A549 (cell line): Measurements from ENCODE around the gene RABGAP1L. TPM values are rescaled to one million over a fixed set of nuclear protein-coding genes. Genes with fewer than 3 reads are reported as not detected.

Experiments used
- ATAC-seq, 2 experiments: fragments of 200-7000 bp in 1 of 2; fragments of >200 bp in 1 of 2; cut with Nextera tagmentation in 1 of 2; cut with Tn5 transposase in 1 of 2; 3 replicates each; pipeline versions ENCODE4 v1.8.0 to v1.9.1; 2018 to 2020; ENCODE audit warnings: mild to moderate bottlenecking in 1 of 2, moderate library complexity in 1 of 2
- CTCF ChIA-PET: fragments of 300-600 bp; sonication (Branson Sonifier 250); formaldehyde crosslinking; extraction: SDS; loops from one replicate; lab custom pipeline; 2021; ENCODE audit warnings: antibody characterized with exemption, inconsistent platforms; lab: Yijun Ruan, JAX
- POLR2A ChIA-PET: fragments of 350-600 bp; formaldehyde crosslinking; extraction: SDS; loops from one replicate; lab custom pipeline; 2021; ENCODE audit warnings: antibody characterized with exemption, inconsistent platforms; lab: Yijun Ruan, JAX
- DNase-seq, 2 experiments: peaks; one replicate each; pipeline versions ENCODE4 v3.0.0 to v3.0.0-alpha.2; 2011 to 2016; ENCODE audit warnings: low read depth in 1 of 2, low spot score in 1 of 2
- FAIRE-seq: peaks from 2 replicates; lab custom pipeline; 2011; peaks lifted over from hg19 to GRCh38; lab: Jason Lieb, UNC
- H3K27ac ChIP-seq, 2 experiments: fragments of >200 bp; sonication (Bioruptor Twin); formaldehyde crosslinking; 3 replicates each; pipeline ENCODE4 v1.5.1; 2016 to 2017
- H3K4me1 ChIP-seq: fragments of >200 bp; sonication (Bioruptor Twin); formaldehyde crosslinking; 3 replicates; pipeline ENCODE4 v1.6.1; 2016
- H3K4me2 ChIP-seq: fragments of >200 bp; sonication (Bioruptor Twin); formaldehyde crosslinking; 3 replicates; pipeline ENCODE4 v1.6.1; 2016
- H3K4me3 ChIP-seq: fragments of >200 bp; sonication (Bioruptor Twin); formaldehyde crosslinking; 3 replicates; pipeline ENCODE4 v1.5.1; 2016
- H3K9me3 ChIP-seq: fragments of >200 bp; sonication (Bioruptor Twin); formaldehyde crosslinking; 3 replicates; pipeline ENCODE4 v1.6.1; 2016
- FOSL2 ChIP-seq, 2 experiments: fragments of 450-650 bp in 1 of 2; fragments of >200 bp in 1 of 2; sonication (Bioruptor Twin) in 1 of 2; formaldehyde crosslinking; IDR thresholded peaks; 2 replicates each; pipeline versions ENCODE4 v1.5.0 to v1.6.1; 2016 to 2020; ENCODE audit warnings: mild to moderate bottlenecking in 1 of 2, moderate library complexity in 1 of 2
- GATA3 ChIP-seq: IDR thresholded peaks from 2 replicates; pipeline ENCODE4 v1.6.1; 2012; ENCODE audit warnings: borderline replicate concordance
- HES2 ChIP-seq: fragments of >200 bp; sonication (Bioruptor Twin); formaldehyde crosslinking; IDR thresholded peaks from 2 replicates; pipeline ENCODE4 v1.6.1; 2016
- HEYL ChIP-seq: fragments of 250-450 bp; sonication (Bioruptor Pico); IDR thresholded peaks from 2 replicates; pipeline ENCODE4 v1.8.0; 2021; ENCODE audit warnings: mild to moderate bottlenecking, moderate library complexity
- MAFK ChIP-seq: fragments of 450-650 bp; IDR thresholded peaks from 2 replicates; pipeline ENCODE4 v1.6.1; 2014; ENCODE audit not compliant: partially characterized antibody
- MAX ChIP-seq: IDR thresholded peaks from 2 replicates; pipeline ENCODE4 v1.6.1; 2012
- MAZ ChIP-seq: fragments of 150-350 bp; IDR thresholded peaks from 2 replicates; pipeline ENCODE4 v1.6.1; 2014; ENCODE audit warnings: antibody characterized with exemption, low read depth, low read length, borderline replicate concordance
- MYC ChIP-seq: IDR thresholded peaks from 2 replicates; pipeline ENCODE4 v1.6.1; 2012; ENCODE audit warnings: mild to moderate bottlenecking, inconsistent platforms, low read length, improper control_type of control experiment, borderline replicate concordance
- PHF8 ChIP-seq: fragments of 200-600 bp; sonication (generic); IDR thresholded peaks from 2 replicates; pipeline ENCODE4 v1.6.1; 2016; ENCODE audit warnings: low read depth, mild to moderate bottlenecking, antibody characterized with exemption, moderate library complexity, borderline replicate concordance
- POLR2AphosphoS2 ChIP-seq: conservative IDR thresholded peaks from 2 replicates; pipeline ENCODE4 v1.6.1; 2012; ENCODE audit warnings: low read length, improper control_type of control experiment, inconsistent platforms
- REST ChIP-seq: fragments of 200-600 bp; sonication (generic); IDR thresholded peaks from 2 replicates; pipeline ENCODE4 v1.6.1; 2016; ENCODE audit warnings: antibody characterized with exemption, mild to moderate bottlenecking, moderate library complexity
- RFX5 ChIP-seq: fragments of 450-650 bp; IDR thresholded peaks from 2 replicates; pipeline ENCODE4 v1.7.1; 2014; ENCODE audit warnings: antibody characterized with exemption, mild to moderate bottlenecking, moderate library complexity
- RNF2 ChIP-seq: fragments of 200-600 bp; sonication (generic); IDR thresholded peaks from 2 replicates; pipeline ENCODE4 v1.6.1; 2016; ENCODE audit warnings: low read depth, mild to moderate bottlenecking, antibody characterized with exemption, moderate library complexity, borderline replicate concordance
- TP53 ChIP-seq: fragments of 250-450 bp; sonication (Bioruptor Pico); IDR thresholded peaks from 2 replicates; pipeline ENCODE4 v1.5.0; 2021; ENCODE audit warnings: mild to moderate bottlenecking, moderate library complexity
- ZFP36 ChIP-seq: fragments of 450-650 bp; IDR thresholded peaks from 2 replicates; pipeline ENCODE4 v1.6.1; 2014; ENCODE audit warnings: borderline replicate concordance; ENCODE audit not compliant: partially characterized antibody
- WGBS: methylation state at CpG from one replicate; pipeline ENCODE4 v1.1.6; 2017; ENCODE audit errors: missing lambda C conversion rate; 5-methylcytosine and 5-hydroxymethylcytosine counted together
- polyA plus RNA-seq, 4 experiments: library from polyadenylated mRNA; depleted of rRNA in 3 of 4; stranded (reverse); fragments of >200 nt; fragmentation: RNase III in 1 of 4; extraction: RNeasy Plus Mini Kit Qiagen cat#74134 plus additional on column Dnase treatment in 1 of 4; gene quantifications; 2 replicates in 3 of 4; 3 replicates in 1 of 4; pipeline ENCODE4 v1.2.3, GENCODE V29; 2011 to 2017

Gene RABGAP1L
- polyA plus RNA-seq, 2 of the 4 experiments (the other 2 are of a cell fraction): 8.2 to 18.6 TPM

GRCh38 chr1:174966008-174966572 is 806.8 kb downstream of the RABGAP1L start:
- POLR2A ChIA-PET: interaction anchor here (2.4 kb wide), 1 partner anchor 33 kb away, joined by 7 read pairs; the partner anchor contains the start of gene CACYBP
- CTCF ChIA-PET: interaction anchor here (1.0 to 1.3 kb wide), 3 partner anchors 102 to 197 kb away, joined by 3 to 4 read pairs (median 3); no protein-coding TSS in a partner anchor
- DNase-seq: no peak

GRCh38 chr1:174967845-174968705 is 808.8 kb downstream of the RABGAP1L start:
- ChIA-PET POLR2A (no interaction called here), CTCF (interaction anchor here (0.9 to 1.2 kb wide), 4 partner anchors 15 to 186 kb away, joined by 3 to 4 read pairs (median 4); no protein-coding TSS in a partner anchor)
- ATAC-seq (no peak), DNase-seq (no peak), FAIRE-seq (no peak)
- 46% methylated on average over 4 of the region's 4 CpGs for WGBS
- H3K9me3 ChIP-seq: no peaks in the 10 kb centered on the region
- no peak overlapping the region for H3K27ac ChIP-seq
- peak overlapping the region; percentile 35; the same call in 1 of the 3 replicates for H3K4me2 ChIP-seq
- H3K4me1 ChIP-seq: peaks cover 10% of the 10 kb centered on the region; the same call in 1 of the 3 replicates
- TF ChIP-seq POLR2AphosphoS2 (no peak), HEYL (CRISPR knock-in tag) (no peak), MAZ (no peak), MAFK (peak; percentile 62), MAX (no peak), GATA3 (no peak), HES2 (no peak), TP53 (CRISPR knock-in tag) (no peak)
- H3K4me3 ChIP-seq: no peak overlapping the region

More at GRCh38 chr1:174966008-174966572, 806.8 kb downstream of the RABGAP1L start:
- Histone ChIP-seq H3K4me3 (no peak overlapping the region), H3K4me1 (peaks cover 10% of the 10 kb centered on the region; the same call in 1 of the 3 replicates), H3K27ac (no peak overlapping the region), H3K4me2 (no peak overlapping the region), H3K9me3 (no peaks in the 10 kb centered on the region)
- WGBS: 86% methylated on average over 1 of the region's 1 CpG
- FAIRE-seq: no peak
- TF ChIP-seq MYC (no peak), RFX5 (no peak), MAZ (no peak), PHF8 (no peak), FOSL2 (IDR thresholded peaks at IDR 0.05) (no peak), FOSL2 (CRISPR knock-in tag; IDR thresholded peaks at IDR 0.05) (no peak), RNF2 (no peak), REST (no peak), ZFP36 (no peak)
- ATAC-seq: no peak
